HepG2 (cell line): ENCODE measurements around the gene NMUR1. TPM values are rescaled to one million over a fixed set of nuclear protein-coding genes. Genes with fewer than 3 reads are reported as not detected.

Source experiments
- ATAC-seq: fragments of 200-7000 bp; cut with Tn5 transposase; 3 replicates; pipeline ENCODE4 v1.9.1; 2020; ENCODE audit warnings: mild to moderate bottlenecking, moderate library complexity
- BruUV-seq: library from RNA; stranded (reverse); fragments of 400-500 nt; replicated peaks from 2 replicates; lab custom pipeline; 2021; lab: Mats Ljungman, UMichigan
- CTCF ChIA-PET: fragments of 300-600 bp; formaldehyde crosslinking; extraction: SDS; loops from one replicate; lab custom pipeline; 2021; ENCODE audit warnings: low total read pairs, inconsistent platforms, low intra/inter-chr PET ratio; lab: Yijun Ruan, JAX
- POLR2A ChIA-PET: fragments of 350-600 bp; sonication (Branson Sonifier 250); formaldehyde crosslinking; loops from one replicate; lab custom pipeline; 2020; ENCODE audit warnings: antibody characterized with exemption, inconsistent platforms; lab: Yijun Ruan, JAX
- DNase-seq: peaks from one replicate; pipeline ENCODE4 v3.0.0-alpha.2; 2015; ENCODE audit warnings: low spot score
- FAIRE-seq: peaks from 3 replicates; lab custom pipeline; 2011; peaks lifted over from hg19 to GRCh38; lab: Jason Lieb, UNC
- H2AFZ ChIP-seq: one replicate; pipeline ENCODE4 v1.6.1; 2011; ENCODE audit warnings: low read length, inconsistent platforms
- H3K27ac ChIP-seq: fragments of 300-600 bp; 3 replicates; pipeline ENCODE4 v1.8.0; 2011; ENCODE audit warnings: mixed run types, mild to moderate bottlenecking, mixed read lengths, low read length, inconsistent platforms; ENCODE audit not compliant: insufficient read depth; ENCODE audit errors: extremely low read length
- H3K27me3 ChIP-seq, 2 experiments: fragments of 200-600 bp in 1 of 2; 2 replicates in 1 of 2; 3 replicates in 1 of 2; pipeline versions ENCODE4 v1.6.0 to v1.8.0; 2011; ENCODE audit warnings: low read length in 2 of 2, mild to moderate bottlenecking in 2 of 2, moderate library complexity in 2 of 2, inconsistent platforms in 1 of 2; ENCODE audit not compliant: insufficient read depth in 2 of 2, control insufficient read depth in 1 of 2
- H3K36me3 ChIP-seq, 2 experiments: fragments of 200-600 bp in 1 of 2; replicated peaks in 1 of 2; 2 replicates in 1 of 2; 3 replicates in 1 of 2; pipeline versions ENCODE4 v1.5.1 to v1.8.0; 2011; ENCODE audit warnings: low read length in 2 of 2, inconsistent platforms in 1 of 2; ENCODE audit not compliant: insufficient read depth in 2 of 2, control insufficient read depth in 1 of 2
- H3K4me1 ChIP-seq: 2 replicates; pipeline ENCODE4 v1.5.1; 2012; ENCODE audit warnings: low read length, inconsistent platforms; ENCODE audit not compliant: insufficient read depth
- H3K4me2 ChIP-seq: 2 replicates; pipeline ENCODE4 v1.6.0; 2011; ENCODE audit warnings: low read depth, low read length, inconsistent platforms
- H3K4me3 ChIP-seq, 3 experiments: fragments of 200-600 bp in 1 of 3; sonication (generic), shearing (Covaris generic) in 1 of 3; replicated peaks in 1 of 3; 2 replicates each; pipeline ENCODE4 v1.5.1; 2011 to 2016; ENCODE audit warnings: low read length in 3 of 3, inconsistent platforms in 2 of 3, low read depth in 2 of 3, mild to moderate bottlenecking in 2 of 3, control low read depth in 1 of 3, mixed read lengths in 1 of 3; ENCODE audit not compliant: insufficient read depth in 1 of 3
- H3K79me2 ChIP-seq: one replicate; pipeline ENCODE4 v1.6.1; 2011; ENCODE audit warnings: low read length, inconsistent platforms; ENCODE audit not compliant: insufficient read depth
- H3K9ac ChIP-seq: 2 replicates; pipeline ENCODE4 v1.6.0; 2011; ENCODE audit warnings: mild to moderate bottlenecking, low read depth, low read length, inconsistent platforms; ENCODE audit not compliant: insufficient read depth
- H3K9me3 ChIP-seq: 2 replicates; pipeline ENCODE4 v1.5.1; 2012; ENCODE audit warnings: mild to moderate bottlenecking, low read length
- H4K20me1 ChIP-seq: 2 replicates; pipeline ENCODE4 v1.6.0; 2011; ENCODE audit warnings: inconsistent platforms, mild to moderate bottlenecking, low read length, moderate library complexity; ENCODE audit not compliant: insufficient read depth
- BCL6 ChIP-seq: IDR thresholded peaks from 2 replicates; pipeline ENCODE4 v1.6.1; 2016; ENCODE audit warnings: missing genetic modification reagents, missing compliant biosample characterization
- MIER3 ChIP-seq: IDR thresholded peaks from 2 replicates; pipeline ENCODE4 v1.6.1; 2016; ENCODE audit warnings: missing compliant biosample characterization, borderline replicate concordance
- NFE2 ChIP-seq: sonication (generic); formaldehyde crosslinking; IDR thresholded peaks from 2 replicates; pipeline ENCODE4 v1.4.0; 2020; ENCODE audit warnings: missing genetic modification reagents
- POLR2AphosphoS2 ChIP-seq: IDR thresholded peaks from 2 replicates; pipeline ENCODE4 v1.6.1; 2011; ENCODE audit warnings: low read depth, low read length, improper control_type of control experiment
- RELA ChIP-seq: sonication (generic); formaldehyde crosslinking; IDR thresholded peaks from 2 replicates; pipeline ENCODE4 v1.4.0; 2020; ENCODE audit warnings: missing genetic modification reagents
- ZC3H13 ChIP-seq: sonication (generic); formaldehyde crosslinking; IDR thresholded peaks from 2 replicates; pipeline ENCODE4 v1.8.1; 2023; ENCODE audit warnings: mild to moderate bottlenecking, missing genetic modification reagents, moderate library complexity
- ZNF160 ChIP-seq: sonication (generic); formaldehyde crosslinking; IDR thresholded peaks from 2 replicates; pipeline ENCODE4 v1.8.0; 2022; ENCODE audit warnings: mild to moderate bottlenecking, inconsistent platforms, missing genetic modification reagents
- ZNF329 ChIP-seq: sonication (generic); formaldehyde crosslinking; IDR thresholded peaks from 2 replicates; pipeline ENCODE4 v1.9.0; 2021; ENCODE audit warnings: low read depth, mild to moderate bottlenecking, missing genetic modification reagents
- WGBS: methylation state at CpG from one replicate; pipeline ENCODE4 v1.1.6; 2017; ENCODE audit warnings: low lambda C conversion rate; 5-methylcytosine and 5-hydroxymethylcytosine counted together
- in situ Hi-C: cut with HindIII; loops from 2 replicates; pipeline ENCODE4 v1.10.0; 2017; ENCODE audit warnings: low pct_unique_long_range_greater_than_20kb; ENCODE audit not compliant: extremely low pct_ligation_motif_present
- intact Hi-C: fragments of 100-400 bp; cut with micrococcal nuclease; formaldehyde crosslinking; loops from one replicate; pipeline ENCODE4 v1.10.0; 2022; ENCODE audit not compliant: unreplicated experiment
- polyA plus RNA-seq, 8 experiments: library from polyadenylated mRNA; depleted of rRNA in 3 of 8; stranded (reverse) in 7 of 8; unstranded in 1 of 8; fragments of >200 nt; fragmentation: Illumina TruSeq in 4 of 8; extraction: Trizol in 4 of 8; gene quantifications; 2 replicates each; pipeline versions ENCODE4 v1.2.1 to v1.2.3, GENCODE V29; 2011 to 2016; ENCODE audit warnings: low read depth in 4 of 8, missing spikeins in 1 of 8, mixed read lengths in 1 of 8; ENCODE audit not compliant: insufficient read depth in 1 of 8
- total RNA-seq, 5 experiments: library from RNA; depleted of rRNA; stranded (reverse); fragments of >200 nt; fragmentation: Illumina TruSeq; extraction: Trizol; gene quantifications; 2 replicates each; pipeline ENCODE4 v1.2.3, GENCODE V29; 2016; ENCODE audit warnings: low read depth in 1 of 5
- TF ChIP-seq, protein P1 (sequence below): IDR thresholded peaks from 2 replicates; pipeline ENCODE4 v1.6.1; 2016; ENCODE audit warnings: missing biosample characterization, missing genetic modification reagents, low read depth
- TF ChIP-seq, protein P2 (sequence below): sonication (generic); formaldehyde crosslinking; IDR thresholded peaks from 2 replicates; pipeline ENCODE4 v1.4.0; 2020; ENCODE audit warnings: mild to moderate bottlenecking, missing genetic modification reagents
- TF ChIP-seq, protein P3 (sequence below): IDR thresholded peaks from 2 replicates; pipeline ENCODE4 v1.4.0; 2020; ENCODE audit warnings: mild to moderate bottlenecking, missing genetic modification reagents

The NMUR1 gene
- total and polyA plus RNA-seq, 2 of the 13 experiments (the other 11 are each of a cell fraction or from before 2014, with no cell fraction given): not detected

GRCh38 chr2:231523451-231524285, 6.6 kb downstream of the NMUR1 start (continued):
- TF ChIP-seq NFE2 (no peak), ZNF160 (CRISPR knock-in tag) (no peak)
- TF ChIP-seq, protein P1, sequence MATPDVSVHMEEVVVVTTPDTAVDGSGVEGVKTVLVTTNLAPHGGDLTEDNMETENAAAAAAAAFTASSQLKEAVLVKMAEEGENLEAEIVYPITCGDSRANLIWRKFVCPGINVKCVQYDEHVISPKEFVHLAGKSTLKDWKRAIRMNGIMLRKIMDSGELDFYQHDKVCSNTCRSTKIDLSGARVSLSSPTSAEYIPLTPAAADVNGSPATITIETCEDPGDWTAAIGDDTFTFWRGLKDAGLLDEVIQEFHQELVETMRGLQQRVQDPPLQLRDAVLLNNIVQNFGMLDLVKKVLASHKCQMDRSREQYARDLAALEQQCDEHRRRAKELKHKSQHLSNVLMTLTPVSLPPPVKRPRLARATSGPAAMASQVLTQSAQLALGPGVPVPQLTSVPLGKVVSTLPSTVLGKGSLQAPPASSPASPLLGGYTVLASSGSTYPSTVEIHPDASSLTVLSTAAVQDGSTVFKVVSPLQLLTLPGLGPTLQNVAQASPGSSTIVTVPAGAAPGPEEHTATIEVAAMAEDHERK: no peak

DNA sequence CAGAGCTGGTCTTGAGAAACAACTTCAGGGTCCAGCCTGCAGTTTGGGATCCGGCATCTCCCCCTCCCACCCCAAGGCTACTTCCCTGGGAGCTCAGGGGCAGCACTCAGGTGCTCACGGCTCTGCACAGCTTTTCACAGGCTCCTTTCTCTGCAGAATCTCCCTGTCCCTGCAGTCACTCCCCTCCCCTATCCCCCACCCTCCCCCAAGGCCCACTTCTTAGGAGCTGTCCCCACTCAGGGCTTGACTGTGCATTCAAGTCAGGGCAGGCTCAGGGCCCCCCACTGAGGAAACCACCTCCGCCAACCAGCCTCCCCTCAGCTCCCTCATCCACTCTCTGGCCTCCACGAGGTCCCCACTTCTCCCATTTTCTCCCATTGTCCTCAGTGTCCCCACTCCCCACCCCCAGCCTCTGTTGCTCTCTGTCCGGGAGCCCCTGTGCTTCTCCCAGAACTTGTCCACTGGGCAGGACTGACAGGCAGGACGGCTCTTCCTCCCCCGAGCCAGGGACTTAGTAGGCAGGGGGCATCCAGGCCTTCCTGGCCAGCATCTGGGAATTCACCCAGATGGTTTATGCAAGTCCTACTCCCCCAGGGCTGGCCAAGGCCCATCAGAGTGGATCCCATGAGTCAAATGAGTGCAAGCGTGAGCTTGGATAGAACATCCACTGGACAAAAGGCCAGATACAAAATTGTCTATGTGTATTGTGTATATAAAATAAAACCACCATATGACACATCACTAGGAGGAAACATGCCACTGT, 7.6 kb downstream of the NMUR1 start:
- ATAC-seq: no peak
- Histone ChIP-seq H3K4me3 (no peak overlapping the region), H3K79me2 (no peaks in the 10 kb centered on the region), H2AFZ (no peak overlapping the region), H3K9me3 (no peaks in the 10 kb centered on the region), H3K9ac (no peak overlapping the region), H3K27ac (no peak overlapping the region), H3K27me3 (peaks cover 8 to 30% of the 10 kb centered on the region in 2 experiments; a peak in 4 of 5 replicates), H3K36me3 (no peaks in the 10 kb centered on the region), H3K4me2 (no peak overlapping the region), H3K4me1 (0 out of 2 replicates have a peak, but pooled peaks cover 4% of the 10 kb centered on the region), H4K20me1 (no peaks in the 10 kb centered on the region)
- 33% methylated on average over 8 of the region's 8 CpGs for WGBS
- no peak for FAIRE-seq
- intact Hi-C loops: no loop called here
- POLR2A ChIA-PET: no interaction called here
- in situ Hi-C loops: no loop called here
- CTCF ChIA-PET: no interaction called here
- DNase-seq: no peak
- no TSS peak for BruUV-seq
- TF ChIP-seq BCL6 (CRISPR knock-in tag) (no peak), ZC3H13 (CRISPR knock-in tag) (no peak), ZNF329 (CRISPR knock-in tag) (no peak), MIER3 (CRISPR knock-in tag) (no peak), RELA (CRISPR knock-in tag) (no peak), POLR2AphosphoS2 (no peak)
- TF ChIP-seq, protein P2, sequence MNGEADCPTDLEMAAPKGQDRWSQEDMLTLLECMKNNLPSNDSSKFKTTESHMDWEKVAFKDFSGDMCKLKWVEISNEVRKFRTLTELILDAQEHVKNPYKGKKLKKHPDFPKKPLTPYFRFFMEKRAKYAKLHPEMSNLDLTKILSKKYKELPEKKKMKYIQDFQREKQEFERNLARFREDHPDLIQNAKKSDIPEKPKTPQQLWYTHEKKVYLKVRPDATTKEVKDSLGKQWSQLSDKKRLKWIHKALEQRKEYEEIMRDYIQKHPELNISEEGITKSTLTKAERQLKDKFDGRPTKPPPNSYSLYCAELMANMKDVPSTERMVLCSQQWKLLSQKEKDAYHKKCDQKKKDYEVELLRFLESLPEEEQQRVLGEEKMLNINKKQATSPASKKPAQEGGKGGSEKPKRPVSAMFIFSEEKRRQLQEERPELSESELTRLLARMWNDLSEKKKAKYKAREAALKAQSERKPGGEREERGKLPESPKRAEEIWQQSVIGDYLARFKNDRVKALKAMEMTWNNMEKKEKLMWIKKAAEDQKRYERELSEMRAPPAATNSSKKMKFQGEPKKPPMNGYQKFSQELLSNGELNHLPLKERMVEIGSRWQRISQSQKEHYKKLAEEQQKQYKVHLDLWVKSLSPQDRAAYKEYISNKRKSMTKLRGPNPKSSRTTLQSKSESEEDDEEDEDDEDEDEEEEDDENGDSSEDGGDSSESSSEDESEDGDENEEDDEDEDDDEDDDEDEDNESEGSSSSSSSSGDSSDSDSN (CRISPR knock-in tag): no peak
- TF ChIP-seq, protein P3, sequence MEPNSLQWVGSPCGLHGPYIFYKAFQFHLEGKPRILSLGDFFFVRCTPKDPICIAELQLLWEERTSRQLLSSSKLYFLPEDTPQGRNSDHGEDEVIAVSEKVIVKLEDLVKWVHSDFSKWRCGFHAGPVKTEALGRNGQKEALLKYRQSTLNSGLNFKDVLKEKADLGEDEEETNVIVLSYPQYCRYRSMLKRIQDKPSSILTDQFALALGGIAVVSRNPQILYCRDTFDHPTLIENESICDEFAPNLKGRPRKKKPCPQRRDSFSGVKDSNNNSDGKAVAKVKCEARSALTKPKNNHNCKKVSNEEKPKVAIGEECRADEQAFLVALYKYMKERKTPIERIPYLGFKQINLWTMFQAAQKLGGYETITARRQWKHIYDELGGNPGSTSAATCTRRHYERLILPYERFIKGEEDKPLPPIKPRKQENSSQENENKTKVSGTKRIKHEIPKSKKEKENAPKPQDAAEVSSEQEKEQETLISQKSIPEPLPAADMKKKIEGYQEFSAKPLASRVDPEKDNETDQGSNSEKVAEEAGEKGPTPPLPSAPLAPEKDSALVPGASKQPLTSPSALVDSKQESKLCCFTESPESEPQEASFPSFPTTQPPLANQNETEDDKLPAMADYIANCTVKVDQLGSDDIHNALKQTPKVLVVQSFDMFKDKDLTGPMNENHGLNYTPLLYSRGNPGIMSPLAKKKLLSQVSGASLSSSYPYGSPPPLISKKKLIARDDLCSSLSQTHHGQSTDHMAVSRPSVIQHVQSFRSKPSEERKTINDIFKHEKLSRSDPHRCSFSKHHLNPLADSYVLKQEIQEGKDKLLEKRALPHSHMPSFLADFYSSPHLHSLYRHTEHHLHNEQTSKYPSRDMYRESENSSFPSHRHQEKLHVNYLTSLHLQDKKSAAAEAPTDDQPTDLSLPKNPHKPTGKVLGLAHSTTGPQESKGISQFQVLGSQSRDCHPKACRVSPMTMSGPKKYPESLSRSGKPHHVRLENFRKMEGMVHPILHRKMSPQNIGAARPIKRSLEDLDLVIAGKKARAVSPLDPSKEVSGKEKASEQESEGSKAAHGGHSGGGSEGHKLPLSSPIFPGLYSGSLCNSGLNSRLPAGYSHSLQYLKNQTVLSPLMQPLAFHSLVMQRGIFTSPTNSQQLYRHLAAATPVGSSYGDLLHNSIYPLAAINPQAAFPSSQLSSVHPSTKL (CRISPR knock-in tag): no peak
